ENCODE measurements around the gene CHD2. TPM values are rescaled to one million over a fixed set of nuclear protein-coding genes. Genes with fewer than 3 reads are reported as not detected.
A peak's percentile ranks its signal among the peaks of the same experiment; 100 is the strongest.

The CHD2 gene
- total and polyA plus RNA-seq, 2 experiments from 2014 or later: 36.5 to 39.0 TPM

DNA sequence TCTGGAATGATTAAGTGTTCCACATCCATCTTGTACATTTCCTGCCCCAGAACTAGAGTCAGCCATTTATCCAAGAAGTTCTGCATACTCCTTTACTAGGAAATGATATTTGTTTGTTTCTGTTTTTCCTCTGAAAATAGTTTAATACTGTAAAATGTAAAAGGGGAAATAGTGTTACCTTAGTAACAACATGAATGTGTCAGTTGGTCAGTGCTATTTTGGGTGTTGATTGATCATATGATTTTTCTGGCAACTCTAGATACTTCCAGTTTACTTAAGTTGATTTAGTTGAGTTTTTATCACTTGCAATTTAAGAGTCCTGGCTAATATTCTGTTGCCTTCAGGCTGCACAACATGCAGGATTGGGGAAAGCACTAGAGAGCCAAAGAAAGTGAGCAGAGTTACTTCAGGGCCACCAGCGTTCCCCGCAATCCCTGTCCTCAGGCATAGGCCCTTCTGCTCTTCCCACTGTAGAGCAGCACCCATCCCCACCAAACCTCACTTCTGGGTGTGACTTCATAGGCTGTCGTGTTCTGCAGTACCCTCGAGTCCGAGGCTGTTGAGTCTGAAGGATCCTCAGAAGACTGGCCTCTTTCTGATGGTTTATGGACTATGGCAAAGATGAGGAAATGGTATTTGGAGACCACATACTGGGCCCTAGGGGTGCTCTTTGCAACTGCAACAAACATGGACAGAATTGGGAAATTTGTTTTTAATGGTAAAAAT, 69.0 kb downstream of the CHD2 start:
- H3K9me2 ChIP-seq (ENCODE audit: insufficient read depth): no peaks in the 10 kb centered on the region
- H3K4me1 ChIP-seq (ENCODE audit: insufficient read depth): peaks cover 17% of the 10 kb centered on the region
- peaks cover 36% of the 10 kb centered on the region for H3F3A ChIP-seq (ENCODE audit: insufficient read depth)
- TF ChIP-seq EZH2 (IDR thresholded peaks at IDR 0.05; ENCODE audit: insufficient read depth, poor library complexity, severe bottlenecking) (no peak), EZH2phosphoT487 (IDR thresholded peaks at IDR 0.05; ENCODE audit: insufficient read depth, low read depth) (no peak)
- H3K79me2 ChIP-seq (ENCODE audit: insufficient read depth): peaks cover 98% of the 10 kb centered on the region
- no peaks in the 10 kb centered on the region for H3K27me3 ChIP-seq (replicated peaks; ENCODE audit: insufficient read depth)
- WGBS, 2 experiments (ENCODE audit: low coverage in 1 of 2, low lambda C conversion rate in 2 of 2, missing lambda C conversion rate in 2 of 2): 72 to 76% methylated on average over 5 of the region's 5 CpGs
- H3K27ac ChIP-seq: no peak overlapping the region
- in situ Hi-C loops (cut with MboI): no loop called here
- no peak overlapping the region for H3K4me2 ChIP-seq (ENCODE audit: unreplicated experiment)
- H4K20me1 ChIP-seq (ENCODE audit: insufficient read depth): no peaks in the 10 kb centered on the region; the same call in 1 of the 2 replicates
- peaks cover 89% of the 10 kb centered on the region for H3K36me3 ChIP-seq (ENCODE audit: low read depth)
- peak; percentile 26 for DNase-seq
- no peak overlapping the region for H3K4me3 ChIP-seq
- no peaks in the 10 kb centered on the region for H3K9me3 ChIP-seq (ENCODE audit: low read depth)
- no peak overlapping the region for H2AFZ ChIP-seq
- no peak overlapping the region for H3K9ac ChIP-seq

DNA sequence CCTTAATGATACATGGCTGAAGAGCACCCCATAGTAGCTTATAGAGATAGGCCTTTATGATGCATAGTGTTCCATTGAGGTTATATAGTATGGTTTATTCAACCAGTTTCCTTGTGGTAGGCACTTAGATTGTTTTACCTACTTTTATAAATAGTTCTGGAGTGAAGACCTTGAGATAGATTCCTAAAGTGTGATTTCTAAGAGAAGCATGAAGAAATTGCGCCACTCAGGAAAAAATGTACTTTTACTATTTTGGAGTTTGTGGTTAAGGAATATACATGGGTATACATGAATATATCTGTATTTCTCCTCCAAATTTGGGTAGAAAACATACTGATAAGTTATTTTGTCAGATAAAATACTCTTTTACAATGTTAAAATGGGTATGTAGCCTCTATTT, 70.5 kb downstream of the CHD2 start:
- peak overlapping the region; percentile 48 for H3K4me2 ChIP-seq (ENCODE audit: unreplicated experiment)
- no peaks in the 10 kb centered on the region; the same call in 1 of the 2 replicates for H4K20me1 ChIP-seq (ENCODE audit: insufficient read depth)
- H3K27me3 ChIP-seq (replicated peaks; ENCODE audit: insufficient read depth): no peaks in the 10 kb centered on the region
- peaks cover 92% of the 10 kb centered on the region for H3K36me3 ChIP-seq (ENCODE audit: low read depth)
- in situ Hi-C loops (cut with MboI): no loop called here
- 0 out of 2 replicates have a peak overlapping the region, but pooled peaks have one; percentile 15 for H3K9ac ChIP-seq
- peaks cover 17% of the 10 kb centered on the region for H3K4me1 ChIP-seq (ENCODE audit: insufficient read depth)
- H3K4me3 ChIP-seq: no peak overlapping the region
- H3K9me2 ChIP-seq (ENCODE audit: insufficient read depth): no peaks in the 10 kb centered on the region
- H3K79me2 ChIP-seq (ENCODE audit: insufficient read depth): peaks cover 98% of the 10 kb centered on the region
- peak; percentile 28 for DNase-seq
- no peaks in the 10 kb centered on the region for H3K9me3 ChIP-seq (ENCODE audit: low read depth)
- no peak for TF ChIP-seq EZH2 (IDR thresholded peaks at IDR 0.05; ENCODE audit: insufficient read depth, poor library complexity, severe bottlenecking)
- no peak for TF ChIP-seq EZH2phosphoT487 (IDR thresholded peaks at IDR 0.05; ENCODE audit: insufficient read depth, low read depth)
- peak overlapping the region; percentile 40 for H3K27ac ChIP-seq
- H3F3A ChIP-seq (ENCODE audit: insufficient read depth): peaks cover 49% of the 10 kb centered on the region
- WGBS, 2 experiments (ENCODE audit: low coverage in 1 of 2, low lambda C conversion rate in 2 of 2, missing lambda C conversion rate in 2 of 2): 96 to 98% methylated on average over 1 of the region's 1 CpG
- H2AFZ ChIP-seq: no peak overlapping the region

DNA sequence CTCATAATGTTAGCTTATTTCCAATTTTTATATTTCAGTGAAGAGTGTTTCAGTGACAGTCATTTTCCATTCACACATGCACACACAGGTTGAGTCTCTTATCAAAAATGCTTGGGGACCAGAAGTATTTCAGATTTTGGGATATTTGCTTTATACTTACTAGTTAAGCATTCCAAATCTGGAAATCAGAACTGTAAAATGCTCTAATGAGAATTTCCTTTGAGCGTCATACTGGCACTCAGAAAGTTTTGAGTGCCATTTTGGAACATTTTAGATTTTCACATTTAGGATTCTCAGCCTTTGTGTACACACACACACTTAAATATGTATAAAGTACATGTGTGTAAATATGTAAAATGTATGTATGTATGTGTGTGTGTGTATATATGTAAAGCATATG, 71.0 kb downstream of the CHD2 start:
- H3K4me3 ChIP-seq: no peak overlapping the region
- H3K36me3 ChIP-seq (ENCODE audit: low read depth): peaks cover 95% of the 10 kb centered on the region
- DNase-seq: no peak
- 0 out of 2 replicates have a peak overlapping the region, but pooled peaks have one; percentile 15 for H3K9ac ChIP-seq
- H4K20me1 ChIP-seq (ENCODE audit: insufficient read depth): no peaks in the 10 kb centered on the region; the same call in 1 of the 2 replicates
- TF ChIP-seq EZH2phosphoT487 (IDR thresholded peaks at IDR 0.05; ENCODE audit: insufficient read depth, low read depth): no peak
- no peak overlapping the region for H2AFZ ChIP-seq
- H3F3A ChIP-seq (ENCODE audit: insufficient read depth): peaks cover 49% of the 10 kb centered on the region
- H3K27ac ChIP-seq: peak overlapping the region; percentile 40
- peaks cover 98% of the 10 kb centered on the region for H3K79me2 ChIP-seq (ENCODE audit: insufficient read depth)
- in situ Hi-C loops (cut with MboI): no loop called here
- no peaks in the 10 kb centered on the region for H3K9me2 ChIP-seq (ENCODE audit: insufficient read depth)
- no peaks in the 10 kb centered on the region for H3K9me3 ChIP-seq (ENCODE audit: low read depth)
- H3K4me1 ChIP-seq (ENCODE audit: insufficient read depth): peaks cover 17% of the 10 kb centered on the region
- no peaks in the 10 kb centered on the region for H3K27me3 ChIP-seq (replicated peaks; ENCODE audit: insufficient read depth)
- H3K4me2 ChIP-seq (ENCODE audit: unreplicated experiment): peak overlapping the region; percentile 48
- 88 to 90% methylated on average over 1 of the region's 1 CpG for WGBS, 2 experiments (ENCODE audit: low coverage in 1 of 2, low lambda C conversion rate in 2 of 2, missing lambda C conversion rate in 2 of 2)

DNA sequence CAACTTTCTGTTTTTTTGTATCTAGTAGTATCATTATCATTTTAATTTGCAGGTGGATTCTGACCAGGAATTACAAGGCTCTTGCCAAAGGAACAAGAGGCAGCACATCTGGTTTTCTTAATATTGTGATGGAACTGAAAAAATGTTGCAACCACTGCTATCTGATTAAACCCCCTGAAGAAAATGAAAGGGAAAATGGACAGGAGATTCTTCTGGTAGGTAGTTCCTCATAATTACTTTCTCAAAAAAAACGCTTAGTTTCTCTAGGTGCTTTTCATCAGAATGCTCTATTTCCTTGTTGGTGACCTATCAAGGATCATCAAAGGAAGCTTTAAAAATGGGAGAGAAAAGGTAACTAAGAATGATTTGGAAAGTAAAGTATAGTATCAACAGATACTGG, 71.6 kb downstream of the CHD2 start:
- Histone ChIP-seq H4K20me1 (ENCODE audit: insufficient read depth) (no peaks in the 10 kb centered on the region; the same call in 1 of the 2 replicates), H3K4me3 (no peak overlapping the region), H3K27ac (0 out of 2 replicates have a peak overlapping the region, but pooled peaks have one; percentile 40), H3K36me3 (ENCODE audit: low read depth) (peaks cover 94% of the 10 kb centered on the region), H3K4me2 (ENCODE audit: unreplicated experiment) (no peak overlapping the region), H3K4me1 (ENCODE audit: insufficient read depth) (peaks cover 17% of the 10 kb centered on the region), H3K9me3 (ENCODE audit: low read depth) (no peaks in the 10 kb centered on the region), H3F3A (ENCODE audit: insufficient read depth) (peaks cover 53% of the 10 kb centered on the region), H3K27me3 (replicated peaks; ENCODE audit: insufficient read depth) (no peaks in the 10 kb centered on the region), H2AFZ (no peak overlapping the region), H3K79me2 (ENCODE audit: insufficient read depth) (peaks cover 98% of the 10 kb centered on the region), H3K9me2 (ENCODE audit: insufficient read depth) (no peaks in the 10 kb centered on the region), H3K9ac (no peak overlapping the region)
- in situ Hi-C loops (cut with MboI): no loop called here
- 97 to 100% methylated on average over 1 of the region's 1 CpG for WGBS, 2 experiments (ENCODE audit: low coverage in 1 of 2, low lambda C conversion rate in 2 of 2, missing lambda C conversion rate in 2 of 2)
- no peak for DNase-seq
- TF ChIP-seq EZH2 (IDR thresholded peaks at IDR 0.05; ENCODE audit: insufficient read depth, poor library complexity, severe bottlenecking): no peak
- TF ChIP-seq EZH2phosphoT487 (IDR thresholded peaks at IDR 0.05; ENCODE audit: insufficient read depth, low read depth): no peak

All from GM23248 (cell line).